Body of pancreas (tissue), 4 donors: ENCODE results near the gene IP6K3.

Experiments
- POLR2A ChIP-seq, 3 donors: fragments of 450-650 bp; IDR thresholded peaks; one replicate each; pipeline ENCODE4 v1.6.1; 2016; ENCODE audit warnings: antibody characterized with exemption in 3 of 3, mild to moderate bottlenecking in 2 of 3
- TF ChIP-seq, protein P1 (sequence below), 7 experiments: fragments of 450-650 bp in 4 of 7; fragments of 200-600 bp in 3 of 7; sonication (generic) in 3 of 7; IDR thresholded peaks; one replicate each; pipeline ENCODE4 v1.5.1; 2016 to 2019; ENCODE audit warnings: antibody characterized with exemption in 7 of 7

DNA sequence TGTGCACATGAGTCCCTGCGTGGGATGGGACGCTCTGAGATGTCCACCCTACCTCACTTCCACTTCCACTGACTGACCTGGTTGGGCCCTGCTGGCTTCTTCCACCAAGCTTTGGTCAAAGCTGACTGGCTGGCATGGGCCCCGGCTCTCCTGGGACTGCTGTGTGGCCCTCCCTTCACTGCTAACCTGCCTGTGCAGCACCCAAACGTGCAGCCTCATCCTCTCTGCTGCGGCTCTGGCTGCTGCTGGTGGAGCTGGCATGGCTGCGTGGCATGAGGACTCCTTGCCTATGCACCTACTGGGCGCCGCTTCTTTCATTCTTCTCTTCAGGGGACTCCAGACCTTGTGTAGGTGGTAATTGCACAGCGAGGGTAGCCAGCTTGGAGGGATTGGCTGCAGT, 18.7 kb upstream of the IP6K3 start:
- TF ChIP-seq, protein P1, sequence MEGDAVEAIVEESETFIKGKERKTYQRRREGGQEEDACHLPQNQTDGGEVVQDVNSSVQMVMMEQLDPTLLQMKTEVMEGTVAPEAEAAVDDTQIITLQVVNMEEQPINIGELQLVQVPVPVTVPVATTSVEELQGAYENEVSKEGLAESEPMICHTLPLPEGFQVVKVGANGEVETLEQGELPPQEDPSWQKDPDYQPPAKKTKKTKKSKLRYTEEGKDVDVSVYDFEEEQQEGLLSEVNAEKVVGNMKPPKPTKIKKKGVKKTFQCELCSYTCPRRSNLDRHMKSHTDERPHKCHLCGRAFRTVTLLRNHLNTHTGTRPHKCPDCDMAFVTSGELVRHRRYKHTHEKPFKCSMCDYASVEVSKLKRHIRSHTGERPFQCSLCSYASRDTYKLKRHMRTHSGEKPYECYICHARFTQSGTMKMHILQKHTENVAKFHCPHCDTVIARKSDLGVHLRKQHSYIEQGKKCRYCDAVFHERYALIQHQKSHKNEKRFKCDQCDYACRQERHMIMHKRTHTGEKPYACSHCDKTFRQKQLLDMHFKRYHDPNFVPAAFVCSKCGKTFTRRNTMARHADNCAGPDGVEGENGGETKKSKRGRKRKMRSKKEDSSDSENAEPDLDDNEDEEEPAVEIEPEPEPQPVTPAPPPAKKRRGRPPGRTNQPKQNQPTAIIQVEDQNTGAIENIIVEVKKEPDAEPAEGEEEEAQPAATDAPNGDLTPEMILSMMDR (IDR thresholded peaks at IDR 0.05) = no peak
- TF ChIP-seq POLR2A (IDR thresholded peaks at IDR 0.05) = no peak
